HG03060 (cell line): Measurements from ENCODE around the gene HECTD1.
"Not testable (repeated sequence)": the region's sequence is repeated elsewhere in the genome, so short reads cannot be mapped to it uniquely, and the experiment has no call there.

Experiments used
- ATAC-seq: cut with Tn5 transposase; IDR thresholded peaks from one replicate; pipeline ENCODE4 v1.9.1; 2021; ENCODE audit warnings: low read depth, moderate number of reproducible peaks; ENCODE audit not compliant: unreplicated experiment

The HECTD1 gene

DNA sequence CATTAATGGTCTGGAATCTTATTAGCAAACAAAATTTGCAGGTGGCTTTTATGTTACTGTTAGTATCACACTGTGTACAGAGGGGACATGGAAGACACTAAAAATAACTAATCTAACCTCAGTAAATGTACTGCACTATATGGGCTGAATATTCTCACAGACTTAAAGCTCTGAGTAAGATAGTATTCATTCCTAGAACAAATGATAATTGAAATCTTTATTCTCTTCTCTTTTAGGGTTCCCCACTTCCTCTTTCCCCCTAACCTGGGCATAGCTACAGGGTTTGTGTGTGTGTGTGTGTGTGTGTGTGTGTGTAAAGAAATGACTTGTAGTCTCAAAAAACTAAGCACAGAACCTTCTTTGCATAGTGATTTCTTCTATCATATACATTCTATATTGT lies 21.4 kb upstream of the HECTD1 start:
- ATAC-seq, result peak; percentile 79

DNA sequence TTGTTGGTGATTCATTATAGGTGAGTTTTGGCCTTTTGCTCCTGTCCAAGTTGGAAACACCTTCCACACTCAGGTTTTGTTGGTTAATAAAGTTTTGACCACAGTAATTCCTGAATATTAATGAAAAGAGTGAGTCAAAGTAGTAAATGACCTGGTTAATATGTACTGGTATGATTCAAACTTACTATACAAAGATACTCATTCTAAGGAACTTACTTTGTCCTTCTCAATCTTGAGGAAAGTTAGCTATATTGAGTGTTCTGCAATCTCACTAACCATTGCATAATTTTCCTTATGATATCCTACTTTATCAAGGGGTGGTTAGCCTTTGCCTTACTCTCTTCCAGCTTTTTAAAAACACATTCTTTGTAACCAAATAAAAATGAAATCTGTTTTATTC lies 20.9 kb upstream of the HECTD1 start:
- ATAC-seq, result no peak

DNA sequence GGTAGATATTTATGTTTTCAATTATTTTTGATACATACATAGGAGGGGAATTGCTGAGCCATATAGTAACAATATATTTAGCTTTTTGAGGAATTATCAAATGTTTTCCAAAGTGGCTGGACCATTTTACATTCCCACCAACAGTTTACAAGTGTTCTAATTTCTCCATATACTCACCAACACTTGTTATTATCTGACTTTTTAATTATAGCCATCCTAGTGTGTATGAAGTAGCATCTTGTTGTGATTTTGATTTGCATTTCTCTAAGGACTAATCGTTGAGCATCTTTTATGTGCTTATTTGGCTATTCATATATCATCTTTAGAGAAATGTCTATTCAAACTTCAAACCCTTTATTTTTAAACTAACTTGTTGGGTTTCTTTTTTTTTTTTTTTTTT lies 17.2 kb upstream of the HECTD1 start:
- ATAC-seq, result no peak

DNA sequence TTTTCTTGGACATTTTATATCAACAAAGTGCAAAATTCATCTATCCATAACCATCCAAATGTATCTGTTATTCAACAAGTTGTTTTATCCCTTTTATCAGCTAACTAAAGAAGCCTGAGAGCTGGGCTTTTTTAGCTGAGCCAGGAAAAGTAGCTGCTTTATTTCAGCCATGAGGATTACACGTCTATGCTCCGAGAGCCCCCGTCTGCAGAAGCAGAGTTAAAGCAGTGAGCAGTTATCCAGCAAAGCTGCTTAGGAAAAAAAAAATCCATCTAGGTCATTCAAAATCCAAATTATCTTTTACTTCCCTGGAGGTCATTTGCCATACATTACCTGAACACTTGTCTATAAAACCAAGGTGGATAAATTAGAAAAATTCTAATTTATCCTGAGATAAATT lies 15.7 kb upstream of the HECTD1 start:
- ATAC-seq, result no peak

DNA sequence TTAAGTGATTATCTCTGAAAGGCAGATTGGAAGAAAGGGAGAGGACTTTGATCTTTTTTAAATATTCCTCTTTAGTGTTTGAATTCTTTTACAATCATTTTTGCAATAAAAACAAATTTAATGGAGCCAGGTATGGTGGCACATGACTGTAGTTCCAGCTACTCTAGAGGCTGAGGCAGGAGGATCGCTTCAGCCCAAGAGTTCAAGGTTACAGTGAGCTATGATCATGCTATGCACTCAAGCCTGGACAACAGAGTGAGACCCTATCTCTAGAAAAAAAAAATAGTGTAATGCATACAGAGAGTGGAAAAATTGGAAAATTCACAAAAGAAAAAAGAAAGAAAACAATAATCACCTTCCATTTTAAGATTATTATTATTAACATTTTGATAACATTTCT lies 15.2 kb upstream of the HECTD1 start:
- no peak for ATAC-seq

DNA sequence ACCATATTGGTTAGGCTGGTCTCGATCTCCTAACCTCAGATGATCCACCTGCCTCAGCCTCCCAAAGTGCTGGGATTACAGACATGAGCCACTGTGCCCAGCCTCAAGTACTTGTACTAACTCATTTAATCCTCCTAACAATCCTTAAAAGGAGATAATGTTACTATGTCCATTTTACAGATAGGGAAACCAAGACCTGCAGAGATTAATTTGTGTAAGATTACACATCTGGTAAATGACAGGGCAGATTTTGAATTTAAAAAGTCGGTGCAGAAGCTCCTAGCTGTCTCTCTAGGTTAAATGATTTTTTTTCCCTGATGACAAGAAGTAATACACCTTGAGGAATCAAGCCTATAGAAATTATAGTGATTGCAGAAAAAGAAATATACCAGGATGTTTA lies 13.7 kb upstream of the HECTD1 start:
- no peak for ATAC-seq

DNA sequence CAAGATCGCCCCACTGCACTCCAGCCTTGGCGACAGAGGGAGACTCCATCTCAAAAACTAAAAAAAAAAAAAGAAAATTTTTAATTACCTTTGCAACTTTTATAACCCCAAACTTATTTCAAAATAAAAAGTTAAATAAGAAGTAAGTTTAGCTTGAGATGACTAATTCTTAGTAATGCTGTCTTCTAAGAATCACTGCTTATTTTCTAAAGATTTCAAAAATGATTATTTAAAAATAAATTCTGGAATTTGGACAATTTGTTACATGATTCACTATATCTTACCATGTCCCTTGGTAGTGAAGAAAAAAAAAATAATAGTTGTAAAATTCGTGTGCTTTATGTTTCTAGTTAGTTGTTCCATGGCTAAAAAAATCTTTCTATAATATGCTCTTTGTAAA lies 11.6 kb upstream of the HECTD1 start:
- no peak for ATAC-seq

DNA sequence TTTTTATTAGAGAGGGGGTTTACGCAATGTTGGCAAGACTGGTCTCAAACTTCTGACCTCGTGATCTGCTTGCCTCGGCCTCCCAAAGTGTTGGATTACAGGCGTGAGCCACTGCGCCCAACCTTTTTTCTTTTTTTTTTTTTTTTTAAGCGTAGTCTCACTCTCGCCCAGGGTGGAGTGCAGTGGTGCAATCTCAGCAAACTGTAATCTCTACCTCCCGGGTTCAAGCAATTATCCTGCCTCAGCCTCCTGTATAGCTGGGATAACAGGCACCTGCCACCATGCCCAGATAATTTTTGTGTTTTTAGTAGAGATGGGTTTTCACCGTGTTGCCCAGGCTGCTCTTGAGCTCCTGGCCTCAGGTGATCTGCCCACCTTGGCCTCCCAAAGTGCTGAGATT lies 8.8 kb upstream of the HECTD1 start:
- no peak for ATAC-seq

DNA sequence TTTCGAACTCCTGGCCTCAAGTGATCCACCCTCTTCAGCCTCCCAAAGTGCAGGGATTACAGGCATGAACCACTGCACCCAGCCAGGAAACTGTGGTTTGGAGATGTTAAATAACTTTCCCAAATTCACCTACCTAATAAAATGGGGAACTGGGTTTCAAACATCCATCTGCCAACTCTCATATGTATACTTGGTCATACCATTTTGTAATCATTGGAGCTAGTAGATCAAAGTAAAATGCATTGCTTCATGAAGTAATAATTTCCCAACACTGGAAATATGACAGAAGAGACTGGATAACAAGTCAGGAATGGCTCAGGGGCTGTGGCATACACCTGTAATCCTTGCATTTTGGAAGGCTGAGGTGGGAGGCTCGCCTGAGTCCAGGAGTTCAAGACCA lies 5.3 kb upstream of the HECTD1 start:
- no peak for ATAC-seq

DNA sequence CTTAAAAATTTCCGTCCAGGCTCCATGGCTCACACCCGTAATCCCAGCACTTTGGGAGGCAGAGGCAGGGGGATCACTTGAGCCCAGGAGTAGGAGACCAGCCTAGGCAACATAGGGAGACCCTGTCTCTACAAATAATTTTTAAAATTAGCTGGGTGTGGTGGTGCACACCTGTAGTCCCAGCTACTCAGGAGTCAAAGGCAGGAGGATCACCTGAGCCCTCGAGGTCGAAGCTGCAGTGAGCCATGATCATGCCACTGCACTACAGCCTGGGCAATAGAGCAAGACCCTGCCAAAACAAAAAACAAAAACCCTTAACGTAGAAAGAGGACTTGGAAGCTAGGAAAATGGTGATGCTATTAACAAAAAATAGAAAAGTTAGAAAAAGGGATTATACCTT lies 2.0 kb upstream of the HECTD1 start:
- ATAC-seq, result no peak

DNA sequence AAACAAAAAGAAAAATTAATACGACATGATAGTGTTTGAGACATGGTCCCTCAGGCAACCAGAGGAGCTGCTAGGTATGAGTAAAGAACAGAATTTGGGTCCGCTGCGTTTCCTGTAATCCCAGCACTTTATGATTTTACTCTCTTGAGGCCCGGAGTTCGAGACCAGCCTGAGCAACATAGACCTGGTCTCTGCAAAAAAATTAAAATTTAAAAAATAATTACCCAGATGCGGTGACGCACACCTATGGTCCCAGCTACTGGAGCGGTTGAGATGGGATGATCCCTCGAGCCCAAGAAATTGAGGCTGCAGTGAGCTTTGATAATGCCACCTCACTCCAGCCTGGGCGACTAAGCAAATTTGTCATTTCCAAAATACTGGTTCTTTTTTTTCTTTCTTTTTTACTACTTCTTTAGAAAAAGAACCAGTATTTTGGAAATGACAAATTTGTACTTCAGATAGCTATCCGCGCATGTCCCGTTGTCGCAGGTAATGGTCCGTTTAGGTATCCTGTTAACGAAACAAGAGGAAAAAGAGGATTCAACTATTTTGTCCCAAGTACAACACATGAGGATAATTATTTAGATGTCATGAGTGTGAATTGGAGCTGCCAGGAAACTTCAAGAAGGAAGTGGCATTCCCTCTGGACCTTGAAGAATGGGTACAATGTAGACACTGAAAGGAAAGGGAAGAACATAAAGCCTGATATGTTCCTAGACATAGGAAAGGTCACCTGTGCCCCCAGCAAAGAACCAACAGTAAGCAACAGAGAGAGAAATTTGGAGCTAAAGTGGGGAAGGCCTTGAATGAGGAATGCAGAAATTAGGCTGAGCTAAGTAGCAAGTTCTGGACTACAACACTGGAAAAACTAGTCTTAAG lies 1.2 kb upstream of the HECTD1 start:
- no peak for ATAC-seq

DNA sequence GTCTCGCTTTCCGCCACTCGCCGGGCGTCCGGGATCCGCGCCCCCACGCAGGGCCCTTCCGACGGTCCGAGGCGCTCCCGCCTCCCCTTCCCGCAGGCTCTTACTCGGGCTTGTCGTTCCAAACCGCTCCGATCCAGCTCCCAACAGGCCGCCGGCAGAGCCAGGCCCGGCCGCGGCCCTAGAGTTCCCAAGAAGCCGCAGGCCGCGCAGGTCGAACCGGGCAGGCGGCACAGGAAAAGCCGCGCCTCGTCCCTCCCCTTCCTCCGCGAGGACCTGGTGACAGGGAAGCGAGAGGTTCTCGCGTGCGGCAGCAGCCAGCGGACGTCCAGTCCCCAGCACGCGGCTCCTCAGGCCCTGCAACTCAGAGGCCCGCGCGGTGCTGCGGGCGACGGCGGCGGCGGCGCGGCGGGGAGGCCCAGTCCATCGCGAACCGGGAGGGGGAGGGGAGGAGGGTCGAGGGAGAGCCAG lies 272 bp downstream of the HECTD1 start:
- peak; percentile 9 for ATAC-seq

DNA sequence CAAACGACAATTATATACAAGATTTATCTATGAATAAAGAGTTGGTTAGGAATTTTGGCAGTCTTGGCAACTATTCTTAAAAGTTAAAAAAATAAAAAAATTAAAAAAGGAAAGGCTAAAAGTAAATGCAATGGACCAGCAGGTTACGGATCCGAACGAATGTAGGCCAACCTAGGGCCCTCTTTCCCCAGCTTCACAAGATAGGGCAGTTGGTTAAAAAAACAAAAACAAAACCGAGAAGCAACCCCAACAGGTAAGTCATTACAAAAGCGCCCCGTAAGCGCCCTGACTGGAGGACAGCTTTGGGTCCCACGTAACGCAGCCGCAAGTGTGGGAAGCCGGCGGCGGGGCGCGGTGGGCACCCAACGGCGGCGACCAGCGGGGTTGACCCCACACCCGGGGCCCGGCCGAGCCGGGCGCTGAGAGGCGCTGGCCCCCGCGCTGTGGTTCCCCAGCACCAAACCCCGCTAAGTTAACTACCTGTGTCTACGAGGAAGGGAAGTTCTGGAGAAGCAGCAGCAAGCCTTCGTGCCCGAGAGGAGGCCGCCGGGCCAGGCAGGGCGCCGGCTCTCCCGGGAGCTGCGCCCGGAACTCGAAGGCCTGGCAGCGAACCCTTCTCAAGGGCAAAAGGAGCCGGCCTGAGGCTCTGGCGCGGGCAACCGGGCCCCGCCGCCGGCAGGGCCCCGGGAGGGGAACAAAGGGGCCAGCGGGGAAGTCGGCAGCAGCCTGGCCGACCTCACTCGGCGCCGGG lies 882 bp downstream of the HECTD1 start:
- no peak for ATAC-seq

DNA sequence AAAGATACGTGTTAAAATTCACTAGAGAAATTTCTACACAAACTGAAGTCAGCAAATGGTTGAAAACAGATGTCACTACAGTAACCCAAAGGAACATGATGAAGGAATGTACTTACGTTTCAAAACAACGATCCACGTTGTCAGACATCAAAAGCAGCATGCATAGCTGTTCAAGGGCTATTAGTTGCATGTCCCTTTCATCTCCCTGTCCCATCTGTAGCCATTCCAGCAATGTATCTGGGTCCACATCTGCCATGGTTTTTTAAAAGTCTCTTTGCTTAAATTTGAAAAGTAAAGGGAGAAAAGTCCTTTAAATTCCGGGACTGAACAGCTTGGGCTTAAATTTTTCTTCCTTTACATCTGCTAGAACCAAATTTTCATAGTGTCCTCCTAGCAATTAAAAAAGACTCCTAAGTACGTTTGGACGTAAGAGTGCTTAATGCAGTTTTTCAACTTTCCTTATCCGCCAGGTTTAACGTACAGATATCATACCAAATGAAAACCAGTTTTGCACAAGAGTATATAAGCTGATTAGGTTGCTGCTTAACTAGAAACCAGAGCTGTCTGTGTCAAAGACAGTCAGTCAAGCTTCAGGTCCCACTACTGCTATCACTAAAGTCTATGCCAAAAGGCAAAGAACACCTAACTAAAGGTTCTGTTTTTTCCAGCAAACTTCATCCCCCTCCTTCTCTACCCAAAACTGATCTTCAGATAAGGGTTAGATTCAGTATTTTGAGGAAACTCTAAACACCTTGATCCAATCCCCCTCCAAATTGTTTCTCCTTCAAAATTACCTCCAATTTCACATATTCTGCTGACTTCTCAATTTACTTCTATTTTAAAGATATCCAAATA lies 1.7 kb downstream of the HECTD1 start:
- ATAC-seq, result no peak

DNA sequence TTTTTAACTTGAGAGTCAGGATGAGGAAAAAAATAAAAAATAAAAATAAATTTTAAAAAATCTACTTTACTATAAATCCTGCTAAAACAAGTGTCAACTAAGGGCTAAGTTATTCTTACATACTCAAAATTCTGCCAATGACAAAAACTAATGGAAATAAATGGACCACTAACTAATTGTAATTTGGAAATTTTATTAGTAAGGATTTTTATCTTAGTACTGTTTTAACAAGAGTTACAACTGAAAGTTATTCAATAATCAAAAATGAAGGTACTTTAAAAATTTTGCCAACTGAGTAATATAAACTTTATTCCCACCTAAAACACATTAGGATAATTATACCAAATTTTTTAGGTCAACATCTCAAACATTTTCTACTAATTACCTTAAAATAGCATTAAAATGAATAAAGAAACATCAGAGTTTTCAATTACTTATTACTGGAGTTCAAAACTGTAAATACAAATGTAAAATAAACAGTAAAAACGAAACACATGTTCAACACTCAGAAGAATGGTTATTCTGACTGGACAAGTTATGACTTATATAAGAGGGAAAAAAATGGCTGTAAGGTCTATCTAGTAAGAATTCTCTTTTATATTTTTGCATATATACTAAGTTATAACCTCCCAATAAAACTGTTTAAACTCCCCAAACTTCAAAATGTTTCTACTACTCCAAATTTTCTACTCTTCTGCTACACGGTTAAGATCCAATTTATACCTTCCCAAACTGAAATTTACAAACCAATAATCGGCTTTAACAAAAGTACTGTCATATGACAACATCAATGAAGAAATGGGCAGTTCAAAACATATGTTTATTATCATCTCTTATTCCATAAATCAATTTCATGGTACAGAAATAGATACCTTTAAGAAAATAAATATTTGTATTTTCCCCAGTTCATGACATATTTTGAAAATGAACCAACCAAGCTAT lies 2.7 kb downstream of the HECTD1 start:
- no peak for ATAC-seq

DNA sequence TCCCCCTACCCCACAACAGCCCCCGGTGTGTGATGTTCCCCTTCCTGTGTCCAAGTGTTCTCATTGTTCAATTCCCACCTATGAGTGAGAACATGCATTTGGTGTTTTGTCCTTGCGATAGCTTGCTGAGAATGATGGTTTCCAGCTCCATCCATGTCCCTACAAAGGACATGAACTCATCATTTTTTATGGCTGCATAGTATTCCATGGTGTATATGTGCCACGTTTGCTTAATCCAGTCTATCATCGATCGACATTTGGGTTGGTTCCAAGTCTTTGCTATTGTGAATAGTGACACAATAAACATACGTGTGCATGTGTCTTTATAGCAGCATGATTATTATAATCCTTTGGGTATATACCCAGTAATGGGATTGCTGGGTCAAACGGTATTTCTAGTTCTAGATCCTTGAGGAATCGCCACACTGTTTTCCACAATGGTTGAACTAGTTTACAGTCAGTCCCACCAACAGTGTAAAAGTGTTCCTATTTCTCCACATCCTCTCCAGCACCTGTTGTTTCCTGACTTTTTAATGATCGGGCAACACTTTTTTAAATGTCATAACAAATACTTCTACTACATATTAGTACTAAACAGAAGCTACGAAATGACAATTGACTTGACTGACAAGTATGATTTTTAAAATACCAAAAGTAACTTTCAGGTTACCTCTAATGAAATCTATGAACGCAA lies 3.5 kb downstream of the HECTD1 start:
- ATAC-seq, result not testable (repeated sequence)

DNA sequence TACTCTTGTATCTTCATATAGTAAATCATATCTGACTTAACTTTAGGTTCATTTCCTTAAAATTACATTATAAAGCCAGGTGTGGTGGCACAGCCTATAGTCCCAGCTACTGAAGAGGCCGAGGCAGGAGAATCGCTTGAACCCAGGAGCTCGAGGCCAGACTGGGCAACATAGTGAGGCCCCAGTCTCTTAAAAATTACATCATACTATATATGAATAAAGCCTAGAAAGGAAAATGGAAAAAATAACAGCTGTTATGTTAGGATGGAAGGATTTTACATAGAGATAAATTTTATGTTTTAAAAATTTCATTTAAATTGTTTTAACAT lies 4.2 kb downstream of the HECTD1 start:
- no peak for ATAC-seq

DNA sequence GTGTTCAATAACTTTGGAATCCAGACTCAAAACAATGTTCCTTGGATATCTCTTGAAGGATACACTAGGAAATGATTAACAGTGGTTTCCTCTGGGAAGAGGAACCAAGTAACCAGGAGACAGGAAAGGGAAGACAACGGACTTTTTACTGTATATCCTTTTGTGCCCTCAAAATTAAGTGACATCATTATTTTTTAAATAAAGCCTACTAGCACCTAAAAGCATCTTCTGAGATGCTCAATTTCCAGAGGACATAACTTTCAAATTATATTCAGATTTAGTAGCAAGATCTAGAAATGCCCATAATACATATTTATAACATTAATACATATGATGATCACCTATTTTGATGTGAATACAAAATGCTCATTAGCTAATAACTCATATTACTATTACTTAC lies 6.5 kb downstream of the HECTD1 start:
- no peak for ATAC-seq

DNA sequence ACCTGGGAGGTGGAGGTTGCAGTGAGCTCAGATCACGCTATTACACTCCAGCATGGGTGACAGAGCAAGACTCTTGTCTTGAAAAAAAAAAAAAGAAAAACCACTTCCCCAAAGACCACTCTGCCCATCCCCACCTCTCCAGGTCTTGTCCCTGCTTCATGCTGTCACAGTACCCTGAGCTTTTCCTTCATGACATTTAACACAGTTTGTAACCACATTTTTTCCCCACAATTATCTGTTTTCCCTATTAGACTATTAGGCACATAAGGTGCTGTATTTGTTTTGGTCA lies 6.9 kb downstream of the HECTD1 start:
- no peak for ATAC-seq

DNA sequence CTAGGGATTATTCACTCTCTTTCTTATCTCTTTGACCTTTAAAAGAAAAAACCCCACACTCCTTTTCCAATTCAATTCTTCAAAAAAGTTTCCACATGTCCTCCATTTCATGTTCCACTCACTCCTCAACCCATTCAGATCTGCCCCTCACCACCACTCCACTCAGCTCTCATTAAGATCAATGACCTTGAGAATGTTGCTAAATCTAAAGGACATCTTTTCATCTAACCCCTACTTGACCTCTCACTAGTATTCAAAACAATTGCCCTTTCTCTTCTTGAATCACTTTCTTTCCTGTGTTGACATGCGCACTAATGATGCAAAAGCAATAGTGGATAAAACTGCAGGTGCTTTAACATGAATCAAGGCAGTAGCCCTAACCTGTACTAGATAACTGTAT lies 9.9 kb downstream of the HECTD1 start:
- no peak for ATAC-seq
